CD4-positive, alpha-beta T cell treated with Interleukin-6 at 100 ng/mL for 8 hours (primary cell): ENCODE results near the gene SOX10.

ENCODE experiments used
- DNase-seq: peaks from one replicate; pipeline ENCODE4 v3.0.0-alpha.2; 2020; ENCODE audit warnings: mixed read lengths, low spot score

Gene SOX10

DNA sequence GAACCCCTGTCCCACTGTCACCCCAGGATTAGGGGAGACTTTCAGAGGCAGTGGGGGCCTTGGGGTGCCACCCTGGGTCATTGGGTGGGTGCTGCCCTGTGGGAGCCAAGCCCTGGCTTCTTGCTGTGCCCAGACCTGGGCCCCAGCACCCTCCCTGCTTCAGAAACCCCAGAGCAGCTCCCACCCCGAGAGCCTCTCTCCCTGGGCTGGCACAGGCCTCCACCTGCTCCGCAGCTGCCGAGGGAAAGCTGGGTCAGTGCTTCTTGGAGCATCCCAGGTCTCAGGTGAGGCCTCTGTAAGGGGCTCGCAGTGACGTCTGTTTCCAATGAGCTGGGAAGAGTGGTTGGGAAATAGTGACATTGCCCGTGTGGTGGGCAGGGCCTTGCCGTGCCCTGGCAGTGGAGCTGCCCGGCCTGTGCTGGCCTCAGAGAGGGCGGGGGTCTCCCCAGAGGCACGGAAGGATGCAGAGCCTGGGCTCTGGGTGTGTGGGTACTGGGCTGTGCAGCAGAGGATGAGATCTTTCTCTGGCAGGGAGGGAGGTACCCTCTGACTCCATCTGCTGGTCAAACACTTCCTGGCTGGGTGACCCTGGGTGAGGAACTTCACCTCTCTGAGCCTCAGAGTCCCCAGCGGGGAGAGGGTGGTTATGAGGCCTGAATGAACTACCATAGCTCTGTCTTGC lies 53.9 kb downstream of the SOX10 start:
- no peak for DNase-seq

DNA sequence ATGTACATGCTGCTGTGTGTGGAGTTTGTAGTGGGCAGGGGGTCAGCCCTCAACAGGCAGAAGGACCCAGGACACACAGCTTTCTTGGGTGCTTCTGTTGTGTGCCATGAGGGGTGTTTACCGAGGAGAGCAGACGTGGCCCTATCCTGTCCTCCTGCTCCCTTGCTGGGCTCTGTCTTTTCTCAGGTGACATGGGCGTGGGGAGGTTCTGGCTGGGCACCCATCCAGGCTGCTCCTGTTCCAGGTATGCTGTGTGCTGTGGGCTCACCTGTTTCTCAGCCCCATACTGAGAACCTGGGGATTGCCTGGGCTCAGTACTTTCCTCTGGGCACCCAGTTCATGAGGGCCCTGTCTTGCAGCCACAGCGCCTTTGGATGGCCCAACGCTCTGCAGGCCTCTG lies 55.0 kb downstream of the SOX10 start:
- DNase-seq = no peak

DNA sequence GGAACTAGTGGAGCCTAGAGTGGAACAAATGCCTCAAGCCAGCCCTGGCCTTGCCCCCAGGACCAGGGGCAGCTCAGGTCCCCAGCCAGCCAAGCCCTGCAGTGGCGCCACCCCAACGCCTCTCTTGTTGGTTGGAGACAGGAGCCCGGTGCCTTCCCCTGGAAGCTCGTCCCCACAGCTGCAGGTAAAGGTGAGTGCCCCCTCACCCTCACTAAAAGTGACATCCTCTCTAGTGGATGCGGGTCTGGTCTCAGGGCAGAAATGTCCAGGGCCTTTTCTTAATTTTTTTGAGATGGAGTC lies 56.8 kb downstream of the SOX10 start:
- DNase-seq = no peak

DNA sequence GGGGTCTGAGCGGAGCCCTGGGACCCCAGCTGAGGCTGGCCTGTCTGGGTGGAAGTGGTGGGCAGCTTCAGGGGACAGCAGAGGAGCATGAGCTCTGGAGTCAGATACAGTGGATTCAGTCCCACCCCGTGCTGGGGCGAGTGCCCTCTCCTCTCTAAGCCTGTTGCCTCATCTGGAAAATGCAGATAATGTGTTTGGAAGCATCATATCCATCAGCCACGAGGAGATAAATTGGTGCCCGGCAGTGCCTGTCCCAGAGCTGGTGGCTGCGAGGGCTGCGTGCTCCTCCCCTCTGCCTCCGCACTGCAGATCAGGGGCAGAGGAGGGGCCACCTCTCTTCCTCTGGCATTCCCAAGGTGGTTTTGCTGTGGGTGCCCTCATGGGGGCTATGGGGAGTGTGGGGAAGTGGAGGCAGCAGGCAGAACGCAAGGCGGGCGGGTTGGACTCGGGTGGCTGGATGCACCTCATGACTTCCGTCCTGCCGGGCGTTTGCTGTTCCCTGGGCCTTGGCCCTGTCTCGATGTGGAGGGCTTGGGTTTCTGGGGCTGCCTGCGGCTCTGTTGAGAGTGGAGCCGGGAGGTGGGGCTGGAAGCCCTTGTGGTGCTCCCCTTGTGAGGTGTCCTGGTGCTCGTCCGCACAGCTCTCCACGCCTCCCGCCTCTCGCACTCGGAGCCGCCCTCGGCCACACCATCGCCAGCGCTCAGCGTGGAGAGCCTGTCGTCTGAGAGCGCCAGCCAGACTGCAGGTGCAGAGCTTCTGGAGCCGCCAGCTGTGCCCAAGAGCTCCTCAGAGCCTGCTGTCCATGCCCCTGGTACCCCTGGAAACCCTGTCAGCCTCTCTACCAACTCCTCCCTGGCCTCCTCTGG lies 57.4 kb downstream of the SOX10 start:
- no peak for DNase-seq

DNA sequence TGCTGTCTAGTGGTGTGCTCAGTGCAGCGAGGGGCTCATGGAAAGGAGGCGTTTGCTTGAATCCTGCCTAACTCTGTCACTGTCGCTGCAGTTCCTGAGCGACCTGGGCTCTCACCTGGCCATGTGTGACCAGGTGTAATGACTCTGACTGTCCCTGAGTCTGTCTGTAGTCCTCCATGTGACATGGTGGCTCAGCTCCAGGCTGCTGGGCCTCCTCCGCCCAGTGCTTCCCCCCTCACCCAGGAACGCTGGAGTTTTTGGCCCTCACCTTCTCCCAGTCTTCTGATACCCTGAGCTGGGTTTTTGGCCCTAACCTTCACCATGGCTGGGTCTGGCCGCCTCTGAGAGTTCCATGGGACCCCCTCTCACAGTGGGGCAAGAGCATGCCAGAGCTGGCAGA lies 58.0 kb downstream of the SOX10 start:
- DNase-seq = no peak

DNA sequence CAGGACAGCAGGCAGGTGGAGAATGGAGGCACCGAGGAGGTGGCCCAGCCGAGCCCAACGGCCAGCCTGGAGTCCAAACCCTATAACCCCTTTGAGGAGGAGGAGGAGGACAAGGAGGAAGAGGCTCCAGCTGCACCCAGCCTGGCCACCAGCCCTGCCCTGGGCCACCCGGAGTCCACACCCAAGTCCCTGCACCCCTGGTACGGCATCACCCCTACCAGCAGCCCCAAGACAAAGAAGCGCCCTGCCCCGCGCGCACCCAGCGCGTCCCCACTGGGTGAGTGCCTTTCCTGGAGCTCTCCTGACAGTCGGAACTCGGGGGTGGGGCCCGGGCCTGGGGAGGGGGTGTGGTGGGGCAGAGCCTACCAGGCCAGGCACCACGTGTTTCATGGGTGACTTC lies 58.6 kb downstream of the SOX10 start:
- no peak for DNase-seq

DNA sequence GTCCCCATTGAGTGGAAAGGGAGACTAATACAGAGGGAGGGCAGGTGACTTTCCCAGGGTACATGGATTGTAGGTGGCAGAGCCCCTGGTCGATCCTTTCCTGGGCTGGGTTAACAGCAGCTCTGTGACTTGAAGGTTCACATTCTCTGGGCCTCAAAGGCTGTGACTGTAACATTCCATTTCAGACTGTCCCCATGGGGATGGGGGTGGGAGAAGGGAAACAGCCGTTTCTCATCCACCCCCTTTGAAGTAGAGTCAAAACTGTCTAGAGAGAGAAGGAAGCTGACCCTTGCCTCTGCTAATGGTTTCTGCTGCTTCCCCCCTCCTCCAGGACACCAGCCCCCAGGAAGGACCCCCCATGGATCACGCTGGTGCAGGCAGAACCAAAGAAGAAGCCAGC lies 59.0 kb downstream of the SOX10 start:
- DNase-seq = no peak

DNA sequence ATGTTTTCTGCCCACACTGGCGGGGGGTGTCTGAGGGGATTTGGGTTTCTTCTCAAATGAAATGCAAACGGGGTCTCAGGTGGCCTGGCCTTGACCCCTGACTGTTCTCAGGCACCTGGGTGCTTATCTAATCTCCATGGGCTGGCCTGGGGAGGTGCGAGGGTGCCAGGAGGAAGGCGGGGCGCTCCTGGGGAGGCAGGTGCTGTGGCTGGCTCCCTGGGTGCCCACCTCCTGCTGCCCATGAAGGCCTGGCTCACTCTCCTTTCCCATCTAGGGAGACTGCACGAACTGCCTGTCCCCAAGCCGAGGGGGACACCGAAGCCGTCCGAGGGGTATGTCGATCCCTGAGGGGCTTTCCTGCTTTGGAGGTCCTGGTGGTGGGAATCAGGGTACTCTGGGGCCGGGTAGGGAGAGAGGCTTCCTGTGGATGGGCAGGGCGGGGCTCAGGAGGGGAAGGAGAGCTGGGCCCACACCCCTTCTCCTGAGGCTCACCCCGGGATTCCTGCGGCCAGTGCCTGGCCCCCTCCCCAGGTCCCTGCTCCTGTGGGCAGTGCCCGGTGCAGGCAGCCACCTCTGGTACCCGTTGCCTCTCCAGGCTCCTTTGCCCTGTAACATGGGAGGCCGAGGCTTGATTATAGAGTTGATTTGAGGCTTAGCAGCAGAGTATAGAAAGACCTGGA lies 59.8 kb downstream of the SOX10 start:
- no peak for DNase-seq

DNA sequence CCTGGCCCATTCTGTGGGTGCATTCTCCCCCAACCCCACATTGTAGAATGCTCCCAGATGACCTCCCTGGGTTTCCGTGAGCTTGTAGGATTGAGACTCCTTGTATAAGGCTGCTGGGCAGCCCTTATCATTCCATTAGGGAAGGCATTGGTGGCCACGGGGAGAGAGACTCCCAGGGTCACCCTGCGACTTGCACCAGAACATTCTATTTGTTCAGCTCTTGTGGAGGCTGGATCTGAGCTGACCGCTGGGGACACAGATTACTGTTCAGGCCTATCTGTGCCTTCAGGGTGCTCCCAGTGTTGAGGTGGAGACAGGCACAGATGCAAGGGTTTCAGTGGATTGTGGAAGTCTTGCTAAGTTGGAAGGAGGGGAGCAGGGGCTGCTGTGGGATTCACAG lies 60.4 kb downstream of the SOX10 start:
- no peak for DNase-seq
